H9 (cell line): Measurements from ENCODE around the gene POLN. TPM values are rescaled to one million over a fixed set of nuclear protein-coding genes. Genes with fewer than 3 reads are reported as not detected.
A peak's percentile ranks its signal among the peaks of the same experiment; 100 is the strongest.

ENCODE experiments used
- DNase-seq: peaks from one replicate; pipeline ENCODE4 v3.0.0-alpha.2; 2017
- H2AFZ ChIP-seq: one replicate; pipeline ENCODE4 v1.6.1; 2013; ENCODE audit warnings: mild to moderate bottlenecking, low read length, control low read depth, moderate library complexity
- H2AK5ac ChIP-seq: 2 replicates; pipeline ENCODE4 v1.6.1; 2013; ENCODE audit warnings: low read length, control low read depth, mixed read lengths; ENCODE audit not compliant: insufficient read length
- H2BK120ac ChIP-seq: one replicate; pipeline ENCODE4 v1.6.1; 2013; ENCODE audit warnings: low read depth, mild to moderate bottlenecking, low read length, control low read depth, inconsistent platforms; ENCODE audit not compliant: poor library complexity, severe bottlenecking
- H2BK12ac ChIP-seq: 2 replicates; pipeline ENCODE4 v1.6.1; 2013; ENCODE audit warnings: low read length, control low read depth, mixed read lengths, low read depth; ENCODE audit not compliant: insufficient read length
- H2BK15ac ChIP-seq: 2 replicates; pipeline ENCODE4 v1.6.1; 2013; ENCODE audit warnings: low read depth, low read length, control low read depth
- H2BK20ac ChIP-seq: one replicate; pipeline ENCODE4 v1.6.1; 2013; ENCODE audit warnings: low read depth, mild to moderate bottlenecking, low read length, control low read depth, inconsistent platforms; ENCODE audit not compliant: poor library complexity, severe bottlenecking
- H2BK5ac ChIP-seq: 2 replicates; pipeline ENCODE4 v1.6.1; 2013; ENCODE audit warnings: low read length, control low read depth, mixed read lengths; ENCODE audit not compliant: insufficient read length
- H3K14ac ChIP-seq: 2 replicates; pipeline ENCODE4 v1.6.1; 2013; ENCODE audit warnings: low read length, control low read depth; ENCODE audit not compliant: insufficient read depth
- H3K18ac ChIP-seq: 2 replicates; pipeline ENCODE4 v1.6.1; 2013; ENCODE audit warnings: low read depth, mild to moderate bottlenecking, mixed read lengths, low read length, control low read depth; ENCODE audit not compliant: insufficient read length
- H3K23ac ChIP-seq: 2 replicates; pipeline ENCODE4 v1.6.1; 2013; ENCODE audit warnings: low read length, control low read depth, mixed read lengths, low read depth; ENCODE audit not compliant: insufficient read length
- H3K23me2 ChIP-seq: 2 replicates; pipeline ENCODE4 v1.6.1; 2013; ENCODE audit warnings: low read depth, mild to moderate bottlenecking, mixed read lengths, low read length, control low read depth; ENCODE audit not compliant: insufficient read length, poor library complexity, severe bottlenecking
- H3K27ac ChIP-seq: 2 replicates; pipeline ENCODE4 v1.5.1; 2013; ENCODE audit warnings: low read length, control low read depth, mixed read lengths, low read depth; ENCODE audit not compliant: insufficient read length
- H3K27me3 ChIP-seq: 2 replicates; pipeline ENCODE4 v1.6.1; 2013; ENCODE audit warnings: low read length, control low read depth, inconsistent platforms; ENCODE audit not compliant: insufficient read depth
- H3K4ac ChIP-seq: 2 replicates; pipeline ENCODE4 v1.6.1; 2013; ENCODE audit warnings: low read depth, mild to moderate bottlenecking, control low read depth, inconsistent platforms, low read length, moderate library complexity
- H3K4me1 ChIP-seq: 2 replicates; pipeline ENCODE4 v1.6.1; 2013; ENCODE audit warnings: low read length, control low read depth, inconsistent platforms; ENCODE audit not compliant: insufficient read depth
- H3K4me2 ChIP-seq: 2 replicates; pipeline ENCODE4 v1.6.1; 2013; ENCODE audit warnings: low read length, control low read depth, mixed read lengths; ENCODE audit not compliant: insufficient read length, insufficient read depth
- H3K56ac ChIP-seq: 2 replicates; pipeline ENCODE4 v1.6.1; 2013; ENCODE audit warnings: low read depth, mild to moderate bottlenecking, mixed read lengths, low read length, control low read depth; ENCODE audit not compliant: insufficient read length
- H3K79me1 ChIP-seq: 2 replicates; pipeline ENCODE4 v1.6.1; 2013; ENCODE audit warnings: low read depth, mild to moderate bottlenecking, moderate library complexity, low read length, control low read depth, inconsistent platforms; ENCODE audit not compliant: insufficient read depth, poor library complexity, severe bottlenecking
- H3K79me2 ChIP-seq: 2 replicates; pipeline ENCODE4 v1.6.1; 2013; ENCODE audit warnings: low read length, control low read depth, inconsistent platforms; ENCODE audit not compliant: insufficient read depth
- H3K9ac ChIP-seq: 2 replicates; pipeline ENCODE4 v1.6.1; 2013; ENCODE audit warnings: low read length, control low read depth, mixed read lengths; ENCODE audit not compliant: insufficient read length; ENCODE audit errors: extremely low read depth
- H3K9me3 ChIP-seq: one replicate; pipeline ENCODE4 v1.6.1; 2013; ENCODE audit warnings: low read depth, low read length, inconsistent platforms; ENCODE audit not compliant: control insufficient read depth
- H3T11ph ChIP-seq: one replicate; pipeline ENCODE4 v1.6.1; 2013; ENCODE audit warnings: mild to moderate bottlenecking, low read length, control low read depth, inconsistent platforms
- H4K20me1 ChIP-seq: one replicate; pipeline ENCODE4 v1.6.1; 2013; ENCODE audit not compliant: control insufficient read depth, insufficient read length, insufficient read depth
- H4K5ac ChIP-seq: 2 replicates; pipeline ENCODE4 v1.6.1; 2013; ENCODE audit warnings: low read depth, mild to moderate bottlenecking, mixed read lengths, low read length, control low read depth; ENCODE audit not compliant: insufficient read length
- H4K8ac ChIP-seq: replicated peaks from 2 replicates; pipeline ENCODE4 v1.6.1; 2013; ENCODE audit warnings: low read length, control low read depth, mixed read lengths, low read depth; ENCODE audit not compliant: insufficient read length
- H4K91ac ChIP-seq: 2 replicates; pipeline ENCODE4 v1.6.1; 2013; ENCODE audit warnings: low read depth, mild to moderate bottlenecking, moderate library complexity, mixed read lengths, low read length, control low read depth; ENCODE audit not compliant: insufficient read length
- H3K27ac Mint-ChIP-seq, 3 experiments: 2 replicates in 2 of 3; 3 replicates in 1 of 3; pipeline ENCODE4 v1.8.0; 2020 to 2021; ENCODE audit warnings: mixed read lengths in 3 of 3, mild to moderate bottlenecking in 1 of 3, moderate library complexity in 1 of 3
- H3K27me3 Mint-ChIP-seq: 2 replicates; pipeline ENCODE4 v1.8.0; 2021; ENCODE audit warnings: low read depth, mild to moderate bottlenecking, moderate library complexity, mixed read lengths
- H3K36me3 Mint-ChIP-seq, 3 experiments: 2 replicates in 2 of 3; 3 replicates in 1 of 3; pipeline ENCODE4 v1.8.0; 2020 to 2021; ENCODE audit warnings: low read depth in 3 of 3, mixed read lengths in 3 of 3; ENCODE audit not compliant: insufficient read depth in 1 of 3
- H3K4me1 Mint-ChIP-seq, 2 experiments: 2 replicates each; pipeline ENCODE4 v1.8.0; 2020; ENCODE audit warnings: mixed read lengths in 2 of 2
- H3K4me3 Mint-ChIP-seq, 2 experiments: 2 replicates in 1 of 2; 3 replicates in 1 of 2; pipeline ENCODE4 v1.8.0; 2020 to 2021; ENCODE audit warnings: mild to moderate bottlenecking in 2 of 2, mixed read lengths in 2 of 2, moderate library complexity in 1 of 2
- H3K9me3 Mint-ChIP-seq, 2 experiments: 2 replicates in 1 of 2; 3 replicates in 1 of 2; pipeline ENCODE4 v1.8.0; 2020; ENCODE audit warnings: mild to moderate bottlenecking in 2 of 2, mixed read lengths in 2 of 2, moderate library complexity in 1 of 2
- CTCF ChIP-seq: fragments of 200-600 bp; sonication (generic); conservative IDR thresholded peaks from 3 replicates; pipeline ENCODE4 v1.8.0; 2021; ENCODE audit warnings: antibody characterized with exemption, mild to moderate bottlenecking
- WGBS: extraction: QIAGEN DNeasy Blood & Tissue Kit; methylation state at CpG from one replicate; pipeline ENCODE4 v1.1.7; 2013; ENCODE audit warnings: missing lambda C conversion rate, low lambda C conversion rate, mixed read lengths; ENCODE audit not compliant: insufficient read length; ENCODE audit errors: extremely low coverage; 5-methylcytosine and 5-hydroxymethylcytosine counted together
- total RNA-seq: library from RNA; stranded (reverse); gene quantifications from 2 replicates; pipeline ENCODE4 v1.2.1, GENCODE V29; 2021

Gene POLN
- total RNA-seq, 1 experiment from 2014 or later = 0.74 TPM

- DNase-seq = no peak
- peak overlapping the region in 1 of 3 experiments; percentile 5; a peak in 2 of 7 replicates for H3K27ac Mint-ChIP-seq
- H3K27ac ChIP-seq = no peak overlapping the region
These were observed 173.4 kb downstream of the POLN start for GRCh38 chr4:2068566-2068965.

More at GRCh38 chr4:2068566-2068965, 173.4 kb downstream of the POLN start:
- no peak overlapping the region for H3T11ph ChIP-seq
- no peak overlapping the region for H2AK5ac ChIP-seq
- WGBS = no CpG with 5 or more reads among the region's 11 CpGs
- H3K27me3 Mint-ChIP-seq = no peaks in the 10 kb centered on the region; the same call in 1 of the 2 replicates
- H3K4me3 Mint-ChIP-seq = no peak overlapping the region; a peak in 1 of 5 replicates
- peaks cover 12 to 30% of the 10 kb centered on the region in 2 experiments for H3K4me1 Mint-ChIP-seq
- peaks cover 0 to 4% (median 0%) of the 10 kb centered on the region in 3 experiments; a peak in 1 of 7 replicates for H3K36me3 Mint-ChIP-seq
- H2BK120ac ChIP-seq = no peak overlapping the region
- H2BK15ac ChIP-seq = no peak overlapping the region
- H3K56ac ChIP-seq = no peak overlapping the region
- H3K23ac ChIP-seq = no peak overlapping the region
- no peaks in the 10 kb centered on the region for H3K27me3 ChIP-seq
- H3K4ac ChIP-seq = no peak overlapping the region
- H3K18ac ChIP-seq = no peak overlapping the region
- H3K79me1 ChIP-seq = no peaks in the 10 kb centered on the region
- H3K9me3 ChIP-seq = no peaks in the 10 kb centered on the region
- no peak for TF ChIP-seq CTCF
- H4K5ac ChIP-seq = no peak overlapping the region
- no peak overlapping the region for H3K9ac ChIP-seq
- no peak overlapping the region for H3K4me2 ChIP-seq
- H3K4me1 ChIP-seq = no peaks in the 10 kb centered on the region; the same call in 1 of the 2 replicates
- no peak overlapping the region for H2BK20ac ChIP-seq
- H4K8ac ChIP-seq = no peak overlapping the region
- no peak overlapping the region for H2BK5ac ChIP-seq
- H3K14ac ChIP-seq = no peak overlapping the region
- H3K23me2 ChIP-seq = no peaks in the 10 kb centered on the region
- H4K20me1 ChIP-seq = peaks cover 2% of the 10 kb centered on the region
- H2BK12ac ChIP-seq = no peak overlapping the region
- no peaks in the 10 kb centered on the region for H3K79me2 ChIP-seq
- no peak overlapping the region for H4K91ac ChIP-seq
- H2AFZ ChIP-seq = no peak overlapping the region
- H3K9me3 Mint-ChIP-seq = no peaks in the 10 kb centered on the region; a peak in 2 of 5 replicates
